ENCODE data around the gene HOXB4.

HOXB4 gene

GRCh38 chr17:48559122-48559839, 18.9 kb downstream of the HOXB4 start:
- Histone ChIP-seq H3K36me3 (replicated peaks; ENCODE audit: insufficient read depth, low read length) (no peaks in the 10 kb centered on the region), H3K4me2 (ENCODE audit: low read depth, low read length) (no peak overlapping the region), H3K79me2 (ENCODE audit: low read length) (no peaks in the 10 kb centered on the region), H2AFZ (ENCODE audit: low read length) (no peak overlapping the region), H3K27me3 (replicated peaks; ENCODE audit: insufficient read depth, low read length) (no peaks in the 10 kb centered on the region), H3K4me3 (ENCODE audit: low read length) (no peak overlapping the region), H3K27ac (ENCODE audit: low read length) (no peak overlapping the region), H3K9me3 (replicated peaks; ENCODE audit: insufficient read depth, low read length) (no peaks in the 10 kb centered on the region), H3K4me1 (ENCODE audit: low read length) (no peaks in the 10 kb centered on the region), H4K20me1 (ENCODE audit: insufficient read depth, low read length) (no peaks in the 10 kb centered on the region), H3K9ac (ENCODE audit: low read length) (no peak overlapping the region), H3K9me2 (replicated peaks; ENCODE audit: insufficient read depth, low read length) (no peaks in the 10 kb centered on the region), H3F3A (ENCODE audit: insufficient read depth, low read length) (no peaks in the 10 kb centered on the region)
- TF ChIP-seq EZH2 (optimal IDR thresholded peaks at IDR 0.05; ENCODE audit: low read depth, low read length) (no peak), CTCF (IDR thresholded peaks at IDR 0.05; ENCODE audit: low read length) (no peak), EZH2phosphoT487 (IDR thresholded peaks at IDR 0.05; ENCODE audit: low read length) (no peak)
- no peak for DNase-seq

GRCh38 chr17:48558831-48559121, 19.4 kb downstream of the HOXB4 start:
- TF ChIP-seq CTCF (IDR thresholded peaks at IDR 0.05; ENCODE audit: low read length) (no peak), EZH2phosphoT487 (IDR thresholded peaks at IDR 0.05; ENCODE audit: low read length) (no peak), EZH2 (optimal IDR thresholded peaks at IDR 0.05; ENCODE audit: low read depth, low read length) (no peak)
- Histone ChIP-seq H4K20me1 (ENCODE audit: insufficient read depth, low read length) (no peaks in the 10 kb centered on the region), H3K79me2 (ENCODE audit: low read length) (no peaks in the 10 kb centered on the region), H3F3A (ENCODE audit: insufficient read depth, low read length) (no peaks in the 10 kb centered on the region), H3K36me3 (replicated peaks; ENCODE audit: insufficient read depth, low read length) (no peaks in the 10 kb centered on the region), H3K27ac (ENCODE audit: low read length) (no peak overlapping the region), H2AFZ (ENCODE audit: low read length) (no peak overlapping the region), H3K9me3 (replicated peaks; ENCODE audit: insufficient read depth, low read length) (no peaks in the 10 kb centered on the region), H3K4me2 (ENCODE audit: low read depth, low read length) (no peak overlapping the region), H3K27me3 (replicated peaks; ENCODE audit: insufficient read depth, low read length) (no peaks in the 10 kb centered on the region), H3K4me3 (ENCODE audit: low read length) (no peak overlapping the region), H3K4me1 (ENCODE audit: low read length) (no peaks in the 10 kb centered on the region), H3K9me2 (replicated peaks; ENCODE audit: insufficient read depth, low read length) (no peaks in the 10 kb centered on the region), H3K9ac (ENCODE audit: low read length) (no peak overlapping the region)
- no peak for DNase-seq

- Histone ChIP-seq H3K9me3 (replicated peaks; ENCODE audit: insufficient read depth, low read length) (no peaks in the 10 kb centered on the region), H4K20me1 (ENCODE audit: insufficient read depth, low read length) (no peaks in the 10 kb centered on the region), H3K4me3 (ENCODE audit: low read length) (no peak overlapping the region), H3K9me2 (replicated peaks; ENCODE audit: insufficient read depth, low read length) (no peaks in the 10 kb centered on the region), H3F3A (ENCODE audit: insufficient read depth, low read length) (no peaks in the 10 kb centered on the region), H3K4me2 (ENCODE audit: low read depth, low read length) (no peak overlapping the region), H3K79me2 (ENCODE audit: low read length) (no peaks in the 10 kb centered on the region), H3K9ac (ENCODE audit: low read length) (no peak overlapping the region), H3K4me1 (ENCODE audit: low read length) (no peaks in the 10 kb centered on the region), H3K27ac (ENCODE audit: low read length) (no peak overlapping the region), H3K27me3 (replicated peaks; ENCODE audit: insufficient read depth, low read length) (no peaks in the 10 kb centered on the region), H2AFZ (ENCODE audit: low read length) (no peak overlapping the region), H3K36me3 (replicated peaks; ENCODE audit: insufficient read depth, low read length) (no peaks in the 10 kb centered on the region)
- no peak for DNase-seq
- TF ChIP-seq EZH2phosphoT487 (IDR thresholded peaks at IDR 0.05; ENCODE audit: low read length): no peak
- TF ChIP-seq EZH2 (optimal IDR thresholded peaks at IDR 0.05; ENCODE audit: low read depth, low read length): no peak
- no peak for TF ChIP-seq CTCF (IDR thresholded peaks at IDR 0.05; ENCODE audit: low read length)
These were observed 19.9 kb downstream of the HOXB4 start for GRCh38 chr17:48558057-48558830.

All from MM.1S (cell line).